GM12875 (cell line): ENCODE measurements around the gene ZNFX1.

Experiments used
- H3K4me3 ChIP-seq: one replicate; pipeline ENCODE4 v1.5.1; 2011; ENCODE audit warnings: low read depth, low read length, control low read depth
- CTCF ChIP-seq: IDR thresholded peaks from 2 replicates; pipeline ENCODE4 v1.5.1; 2011; ENCODE audit warnings: low read depth, mild to moderate bottlenecking, control low read depth, inconsistent platforms, low read length, moderate library complexity, borderline replicate concordance; ENCODE audit not compliant: insufficient read depth

The ZNFX1 gene

GRCh38 chr20:49292010-49292409 lies 14.2 kb upstream of the ZNFX1 start:
- TF ChIP-seq CTCF, result no peak
- H3K4me3 ChIP-seq, result no peak overlapping the region

- H3K4me3 ChIP-seq, result no peak overlapping the region
- TF ChIP-seq CTCF, result no peak
These were observed 13.3 kb upstream of the ZNFX1 start for GRCh38 chr20:49291200-49291599.

- no peak overlapping the region for H3K4me3 ChIP-seq
- no peak for TF ChIP-seq CTCF
These were observed 12.8 kb upstream of the ZNFX1 start for GRCh38 chr20:49290608-49291191.

- H3K4me3 ChIP-seq, result no peak overlapping the region
- no peak for TF ChIP-seq CTCF
These were observed 11.2 kb upstream of the ZNFX1 start for GRCh38 chr20:49288784-49289696.

- no peak overlapping the region for H3K4me3 ChIP-seq
These were observed 10.4 kb upstream of the ZNFX1 start for GRCh38 chr20:49288250-49288751.

GRCh38 chr20:49287555-49288249 lies 9.8 kb upstream of the ZNFX1 start:
- H3K4me3 ChIP-seq, result no peak overlapping the region
- TF ChIP-seq CTCF, result no peak

More at GRCh38 chr20:49288250-49288751, 10.4 kb upstream of the ZNFX1 start:
- TF ChIP-seq CTCF, result no peak
